ENCODE data around the gene TMEM63A. TPM values are rescaled to one million over a fixed set of nuclear protein-coding genes. Genes with fewer than 3 reads are reported as not detected.

TMEM63A gene
- total and polyA plus RNA-seq, 11 donors: 13.7 to 42.7 (median 25.3) TPM

- WGBS, 4 donors: 91 to 98% (median 96%) methylated on average over 7 of the region's 7 CpGs
Measured at GRCh38 chr1:225887030-225887314, 4.8 kb upstream of the TMEM63A start.

GRCh38 chr1:225886159-225887029 is 4.2 kb upstream of the TMEM63A start:
- H3K27ac ChIP-seq: no peak overlapping the region
- intact Hi-C loops (cut with DNase I): no loop called here
- peaks cover 0 to 26% (median 9%) of the 10 kb centered on the region in 12 donors for H3K4me1 ChIP-seq
- DNase-seq (no peak), ATAC-seq (no peak)
- TF ChIP-seq CTCF (IDR thresholded peaks at IDR 0.05): no peak
- no peak for TF ChIP-seq POLR2A (IDR thresholded peaks at IDR 0.05)
- no peak overlapping the region for H3K4me3 ChIP-seq
- peaks cover 0 to 4% (median 0%) of the 10 kb centered on the region in 9 donors for H3K27me3 ChIP-seq
- H3K36me3 ChIP-seq: no peaks in the 10 kb centered on the region
- WGBS, 4 donors: 93 to 94% (median 94%) methylated on average over 17 to 19 of the region's 19 CpGs
- H3K9me3 ChIP-seq: no peaks in the 10 kb centered on the region

More at GRCh38 chr1:225887030-225887314, 4.8 kb upstream of the TMEM63A start:
- H3K4me1 ChIP-seq: peaks cover 0 to 21% (median 6%) of the 10 kb centered on the region in 12 donors
- H3K36me3 ChIP-seq: no peaks in the 10 kb centered on the region
- peaks cover 0 to 4% (median 0%) of the 10 kb centered on the region in 9 donors for H3K27me3 ChIP-seq
- H3K27ac ChIP-seq: no peak overlapping the region
- no peaks in the 10 kb centered on the region for H3K9me3 ChIP-seq
- intact Hi-C loops (cut with DNase I): no loop called here
- no peak overlapping the region for H3K4me3 ChIP-seq
- ATAC-seq (no peak), DNase-seq (no peak)
- TF ChIP-seq CTCF (IDR thresholded peaks at IDR 0.05) (no peak), POLR2A (IDR thresholded peaks at IDR 0.05) (no peak)

GRCh38 chr1:225885336-225885735 is 3.2 kb upstream of the TMEM63A start:
- no peak for DNase-seq
- 92 to 96% (median 94%) methylated on average over 6 of the region's 6 CpGs for WGBS, 4 donors
- H3K9me3 ChIP-seq: no peaks in the 10 kb centered on the region
- no peak for ATAC-seq
- no peaks in the 10 kb centered on the region for H3K36me3 ChIP-seq
- TF ChIP-seq CTCF (IDR thresholded peaks at IDR 0.05) (no peak), POLR2A (IDR thresholded peaks at IDR 0.05) (no peak)
- peaks cover 0 to 32% (median 19%) of the 10 kb centered on the region in 12 donors for H3K4me1 ChIP-seq
- no peak overlapping the region for H3K27ac ChIP-seq
- H3K4me3 ChIP-seq: no peak overlapping the region
- peaks cover 0 to 4% (median 0%) of the 10 kb centered on the region in 9 donors for H3K27me3 ChIP-seq
- intact Hi-C loops (cut with DNase I): no loop called here

GRCh38 chr1:225883616-225884265 is 1.6 kb upstream of the TMEM63A start:
- intact Hi-C loops (cut with DNase I): loop anchor here in 3 of 10 donors (2.0 to 5.0 kb wide), 4 partner anchors 27 to 73 kb away; partner anchors contain the start of genes EPHX1 (in 2 of the 3) and PYCR2 (in 2 of the 3)
- ATAC-seq: no peak
- Histone ChIP-seq H3K4me1 (peaks cover 0 to 40% (median 33%) of the 10 kb centered on the region in 12 donors), H3K27ac (peak overlapping the region in 3 of 12 donors; percentile 86 to 98 (median 96)), H3K27me3 (peaks cover 0 to 4% (median 0%) of the 10 kb centered on the region in 9 donors), H3K9me3 (no peaks in the 10 kb centered on the region), H3K36me3 (no peaks in the 10 kb centered on the region), H3K4me3 (peak overlapping the region in 5 of 12 donors; percentile 72 to 99 (median 86))
- no peak for DNase-seq
- WGBS, 4 donors: 90 to 92% (median 90%) methylated on average over 10 of the region's 11 CpGs
- no peak for TF ChIP-seq POLR2A (IDR thresholded peaks at IDR 0.05)
- no peak for TF ChIP-seq CTCF (IDR thresholded peaks at IDR 0.05)

All from heart left ventricle (tissue), 16 donors.